Neural progenitor cell (in vitro differentiated cells): ENCODE data around the gene ELMO1. TPM values are rescaled to one million over a fixed set of nuclear protein-coding genes. Genes with fewer than 3 reads are reported as not detected.
A peak's percentile ranks its signal among the peaks of the same experiment; 100 is the strongest.

Source experiments
- DNase-seq: peaks from one replicate; pipeline ENCODE4 v3.0.0-alpha.2; 2016; ENCODE audit warnings: low spot score
- H2AFZ ChIP-seq: fragments of 200-600 bp; sonication (generic); replicated peaks from 2 replicates; pipeline ENCODE4 v1.6.1; 2016; ENCODE audit warnings: antibody characterized with exemption
- H3F3A ChIP-seq: fragments of 200-600 bp; sonication (generic); 2 replicates; pipeline ENCODE4 v1.6.1; 2016; ENCODE audit warnings: antibody characterized with exemption, low read depth
- H3K27ac ChIP-seq: fragments of 200-600 bp; sonication (generic); 2 replicates; pipeline ENCODE4 v1.5.1; 2016; ENCODE audit warnings: mild to moderate bottlenecking
- H3K27me3 ChIP-seq: fragments of 200-600 bp; sonication (generic); 2 replicates; pipeline ENCODE4 v1.6.1; 2016; ENCODE audit warnings: mild to moderate bottlenecking, moderate library complexity
- H3K36me3 ChIP-seq: fragments of 200-600 bp; sonication (generic); 2 replicates; pipeline ENCODE4 v1.5.1; 2016
- H3K4me1 ChIP-seq: fragments of 200-600 bp; sonication (generic); 2 replicates; pipeline ENCODE4 v1.6.1; 2016; ENCODE audit warnings: mixed run types
- H3K4me2 ChIP-seq: fragments of 200-600 bp; sonication (generic); 2 replicates; pipeline ENCODE4 v1.6.1; 2016
- H3K4me3 ChIP-seq: fragments of 200-600 bp; sonication (generic); 2 replicates; pipeline ENCODE4 v1.5.1; 2016
- H3K79me2 ChIP-seq: fragments of 200-600 bp; sonication (generic); 2 replicates; pipeline ENCODE4 v1.6.1; 2016; ENCODE audit warnings: low read depth
- H3K9ac ChIP-seq: fragments of 200-600 bp; sonication (generic); 2 replicates; pipeline ENCODE4 v1.6.1; 2016
- H3K9me3 ChIP-seq: fragments of 200-600 bp; sonication (generic); 2 replicates; pipeline ENCODE4 v1.5.1; 2016; ENCODE audit warnings: low read depth
- H4K20me1 ChIP-seq: fragments of 200-600 bp; sonication (generic); 2 replicates; pipeline ENCODE4 v1.6.1; 2016; ENCODE audit warnings: low read depth
- H3K27ac Mint-ChIP-seq: 3 replicates; pipeline ENCODE4 v1.8.0; 2021; ENCODE audit warnings: mixed read lengths
- H3K27me3 Mint-ChIP-seq: 2 replicates; pipeline ENCODE4 v1.8.0; 2022; ENCODE audit warnings: low read depth, mild to moderate bottlenecking, inconsistent platforms, moderate library complexity, mixed read lengths; ENCODE audit not compliant: insufficient read depth
- H3K36me3 Mint-ChIP-seq: 3 replicates; pipeline ENCODE4 v1.8.0; 2021; ENCODE audit warnings: mixed read lengths
- H3K4me1 Mint-ChIP-seq: 3 replicates; pipeline ENCODE4 v1.8.0; 2021; ENCODE audit warnings: mixed read lengths
- H3K4me3 Mint-ChIP-seq: 3 replicates; pipeline ENCODE4 v1.8.0; 2021; ENCODE audit warnings: mild to moderate bottlenecking, moderate library complexity, mixed read lengths
- H3K9me3 Mint-ChIP-seq: 3 replicates; pipeline ENCODE4 v1.8.0; 2020; ENCODE audit warnings: mixed read lengths
- EZH2 ChIP-seq: fragments of 200-600 bp; sonication (generic); IDR thresholded peaks from 2 replicates; pipeline ENCODE4 v1.6.1; 2017; ENCODE audit warnings: antibody characterized with exemption, mild to moderate bottlenecking, moderate library complexity
- EZH2phosphoT487 ChIP-seq: fragments of 200-600 bp; sonication (generic); IDR thresholded peaks from 2 replicates; pipeline ENCODE4 v1.6.1; 2017; ENCODE audit warnings: antibody characterized with exemption
- total RNA-seq: library from RNA; depleted of rRNA; stranded (reverse); fragments of >200 nt; gene quantifications from 2 replicates; pipeline ENCODE4 v1.2.3, GENCODE V29; 2015; ENCODE audit warnings: low replicate concordance
- TF ChIP-seq, protein P1 (sequence below): fragments of 200-600 bp; sonication (generic); IDR thresholded peaks from 2 replicates; pipeline ENCODE4 v1.5.1; 2017; ENCODE audit warnings: antibody characterized with exemption, mild to moderate bottlenecking

The ELMO1 gene
- total RNA-seq, 1 donor from 2014 or later, result 22.0 TPM

DNA sequence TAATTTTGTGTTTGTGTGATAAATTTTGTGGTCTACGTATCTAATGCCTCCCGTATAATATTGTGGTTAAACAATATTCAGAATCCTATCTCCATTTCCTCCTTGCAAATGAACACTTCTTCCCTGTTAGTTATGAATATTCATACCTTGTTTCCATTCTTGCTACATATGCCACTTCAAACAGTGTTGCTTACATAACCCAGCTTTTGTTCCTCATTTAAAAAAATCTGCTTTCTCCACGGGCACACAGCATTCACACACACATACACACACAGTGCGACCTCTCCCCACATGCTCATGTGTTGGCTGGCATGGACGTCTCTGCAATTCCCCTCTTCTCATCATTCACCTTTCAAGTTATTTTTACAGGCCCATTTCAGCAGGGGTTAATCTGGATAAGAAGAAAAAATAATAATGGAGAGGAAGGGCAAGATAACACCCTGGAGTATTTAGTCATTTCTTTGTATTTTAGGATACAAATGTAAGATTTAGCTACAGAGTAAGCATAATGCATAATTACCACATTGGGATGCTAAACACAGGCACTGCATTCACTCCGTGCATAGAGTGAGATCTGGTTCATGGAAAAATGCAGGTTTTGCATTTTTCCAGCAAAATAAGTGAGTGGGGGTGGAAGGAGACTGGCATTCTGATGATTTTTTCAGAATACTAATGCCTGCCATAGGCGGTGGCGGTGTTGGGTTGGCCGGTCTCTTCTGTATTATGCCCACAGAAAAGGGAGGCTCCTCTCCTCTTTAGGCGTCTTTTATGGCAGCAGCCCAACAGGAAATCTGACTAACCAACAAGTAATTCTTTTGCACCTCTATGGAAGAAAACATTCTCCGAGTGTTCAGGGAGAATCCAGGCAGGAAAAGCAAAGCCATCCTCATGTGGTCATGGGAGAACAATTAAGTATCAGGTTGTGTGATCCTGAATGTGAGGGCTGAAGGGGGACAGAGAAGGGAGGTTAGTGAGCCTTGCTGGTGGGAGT lies 31.7 kb upstream of the ELMO1 start:
- no peak overlapping the region for H3K9ac ChIP-seq
- Mint-ChIP-seq H3K4me3 (no peak overlapping the region), H3K9me3 (no peaks in the 10 kb centered on the region), H3K4me1 (no peaks in the 10 kb centered on the region), H3K27ac (no peak overlapping the region), H3K36me3 (no peaks in the 10 kb centered on the region), H3K27me3 (peaks cover 4% of the 10 kb centered on the region)
- H3K27ac ChIP-seq, result no peak overlapping the region
- no peak for DNase-seq
- no peaks in the 10 kb centered on the region for H4K20me1 ChIP-seq
- H3K79me2 ChIP-seq, result no peaks in the 10 kb centered on the region
- no peak overlapping the region for H3K4me3 ChIP-seq
- no peaks in the 10 kb centered on the region for H3K27me3 ChIP-seq
- TF ChIP-seq, protein P1, sequence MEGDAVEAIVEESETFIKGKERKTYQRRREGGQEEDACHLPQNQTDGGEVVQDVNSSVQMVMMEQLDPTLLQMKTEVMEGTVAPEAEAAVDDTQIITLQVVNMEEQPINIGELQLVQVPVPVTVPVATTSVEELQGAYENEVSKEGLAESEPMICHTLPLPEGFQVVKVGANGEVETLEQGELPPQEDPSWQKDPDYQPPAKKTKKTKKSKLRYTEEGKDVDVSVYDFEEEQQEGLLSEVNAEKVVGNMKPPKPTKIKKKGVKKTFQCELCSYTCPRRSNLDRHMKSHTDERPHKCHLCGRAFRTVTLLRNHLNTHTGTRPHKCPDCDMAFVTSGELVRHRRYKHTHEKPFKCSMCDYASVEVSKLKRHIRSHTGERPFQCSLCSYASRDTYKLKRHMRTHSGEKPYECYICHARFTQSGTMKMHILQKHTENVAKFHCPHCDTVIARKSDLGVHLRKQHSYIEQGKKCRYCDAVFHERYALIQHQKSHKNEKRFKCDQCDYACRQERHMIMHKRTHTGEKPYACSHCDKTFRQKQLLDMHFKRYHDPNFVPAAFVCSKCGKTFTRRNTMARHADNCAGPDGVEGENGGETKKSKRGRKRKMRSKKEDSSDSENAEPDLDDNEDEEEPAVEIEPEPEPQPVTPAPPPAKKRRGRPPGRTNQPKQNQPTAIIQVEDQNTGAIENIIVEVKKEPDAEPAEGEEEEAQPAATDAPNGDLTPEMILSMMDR, result no peak
- TF ChIP-seq EZH2phosphoT487 (no peak), EZH2 (no peak)
- H3K36me3 ChIP-seq, result no peaks in the 10 kb centered on the region
- no peaks in the 10 kb centered on the region for H3K9me3 ChIP-seq
- H2AFZ ChIP-seq, result peak overlapping the region; percentile 57
- no peaks in the 10 kb centered on the region for H3F3A ChIP-seq
- H3K4me2 ChIP-seq, result no peak overlapping the region
- peaks cover 6% of the 10 kb centered on the region for H3K4me1 ChIP-seq

DNA sequence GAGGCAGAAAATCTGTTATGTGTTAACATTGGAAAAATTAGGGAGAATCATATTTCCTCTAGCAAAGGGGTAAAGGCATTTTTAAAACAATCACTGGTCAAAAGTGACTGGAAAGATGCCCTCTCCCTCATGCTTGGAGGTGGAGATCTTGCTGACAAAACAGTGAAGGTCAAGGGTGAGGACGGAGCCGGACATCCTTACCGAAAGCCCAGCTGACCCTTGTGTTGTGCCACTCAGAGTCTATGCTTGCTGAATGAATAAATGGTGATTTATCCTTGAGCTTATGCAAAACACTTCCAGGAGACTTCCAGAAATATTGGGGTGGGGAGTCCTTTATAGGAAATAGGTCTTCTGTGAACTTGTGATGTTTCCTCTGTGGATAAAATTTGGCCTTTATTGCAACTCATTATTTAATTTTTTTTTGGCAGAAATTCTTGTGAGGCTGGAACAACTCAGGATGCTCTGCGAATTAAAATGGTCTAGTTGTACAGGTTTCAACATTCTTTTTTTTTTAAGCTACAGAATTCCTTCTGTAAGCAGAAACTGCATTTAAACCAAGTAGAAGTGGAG lies 28.3 kb upstream of the ELMO1 start:
- H3K27me3 Mint-ChIP-seq, result peaks cover 2% of the 10 kb centered on the region
- H3K4me3 Mint-ChIP-seq, result no peak overlapping the region
- Histone ChIP-seq H3K9ac (no peak overlapping the region), H2AFZ (no peak overlapping the region), H3K36me3 (no peaks in the 10 kb centered on the region), H3K79me2 (no peaks in the 10 kb centered on the region), H3K4me1 (peaks cover 6% of the 10 kb centered on the region), H3K4me2 (no peak overlapping the region), H3K9me3 (no peaks in the 10 kb centered on the region), H3K27me3 (no peaks in the 10 kb centered on the region), H4K20me1 (no peaks in the 10 kb centered on the region), H3K4me3 (no peak overlapping the region), H3K27ac (no peak overlapping the region), H3F3A (no peaks in the 10 kb centered on the region)
- no peaks in the 10 kb centered on the region for H3K36me3 Mint-ChIP-seq
- no peaks in the 10 kb centered on the region for H3K9me3 Mint-ChIP-seq
- no peak for DNase-seq
- TF ChIP-seq, protein P1, result no peak
- TF ChIP-seq EZH2 (no peak), EZH2phosphoT487 (no peak)
- H3K27ac Mint-ChIP-seq, result no peak overlapping the region
- no peaks in the 10 kb centered on the region for H3K4me1 Mint-ChIP-seq

DNA sequence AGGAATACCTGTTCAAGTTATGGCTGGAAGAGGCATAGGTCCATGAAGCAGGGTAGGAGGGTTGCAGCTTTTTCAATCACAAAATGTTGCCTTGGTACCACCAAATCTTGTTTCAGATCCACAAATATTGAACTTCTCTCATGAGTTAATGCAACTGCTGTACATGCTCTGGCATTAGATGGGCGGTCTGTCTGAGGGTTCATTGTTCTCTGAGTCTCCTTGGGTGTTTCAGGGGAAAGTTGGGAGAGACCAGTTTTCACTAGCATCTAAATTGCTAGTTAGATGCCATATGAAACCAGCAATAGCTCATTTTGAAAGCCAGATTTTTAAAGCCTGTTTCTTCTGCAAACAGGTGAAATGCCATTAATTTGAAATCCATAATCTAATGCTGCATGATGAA lies 27.8 kb upstream of the ELMO1 start:
- H3K9me3 Mint-ChIP-seq, result no peaks in the 10 kb centered on the region
- no peak overlapping the region for H3K27ac Mint-ChIP-seq
- TF ChIP-seq EZH2phosphoT487 (no peak), EZH2 (no peak)
- TF ChIP-seq, protein P1, result no peak

More for the DNA sequence above, 27.8 kb upstream of the ELMO1 start:
- Histone ChIP-seq H3K36me3 (no peaks in the 10 kb centered on the region), H3K4me2 (no peak overlapping the region), H3K4me1 (peaks cover under 1% of the 10 kb centered on the region), H3K4me3 (no peak overlapping the region), H3K27me3 (no peaks in the 10 kb centered on the region), H3K9ac (no peak overlapping the region), H4K20me1 (no peaks in the 10 kb centered on the region), H3K27ac (no peak overlapping the region), H2AFZ (no peak overlapping the region), H3F3A (no peaks in the 10 kb centered on the region), H3K9me3 (no peaks in the 10 kb centered on the region), H3K79me2 (no peaks in the 10 kb centered on the region)
- no peak for DNase-seq
- H3K36me3 Mint-ChIP-seq, result no peaks in the 10 kb centered on the region
- no peak overlapping the region for H3K4me3 Mint-ChIP-seq
- peaks cover 2% of the 10 kb centered on the region for H3K27me3 Mint-ChIP-seq
- H3K4me1 Mint-ChIP-seq, result no peaks in the 10 kb centered on the region
